HEK293T (cell line): ENCODE data around the gene ZNF93.
"Not testable (repeated sequence)": the region's sequence is repeated elsewhere in the genome, so short reads cannot be mapped to it uniquely, and the experiment has no call there.

Source experiments
- CTCF ChIA-PET: fragments of 350-600 bp; formaldehyde crosslinking; extraction: SDS; loops from one replicate; lab custom pipeline; 2021; ENCODE audit warnings: antibody characterized with exemption, inconsistent platforms; lab: Yijun Ruan, JAX
- POLR2A ChIA-PET: fragments of 350-600 bp; formaldehyde crosslinking; extraction: SDS; loops from one replicate; lab custom pipeline; 2020; ENCODE audit warnings: antibody characterized with exemption, inconsistent platforms; lab: Yijun Ruan, JAX
- DNase-seq: peaks from one replicate; pipeline ENCODE4 v3.0.0; 2012; ENCODE audit warnings: mixed read lengths; ENCODE audit errors: extremely low spot score
- ARNT ChIP-seq: fragments of 450-650 bp; IDR thresholded peaks from 2 replicates; pipeline ENCODE4 v1.6.1; 2017; ENCODE audit warnings: mild to moderate bottlenecking
- BHLHE40 ChIP-seq: fragments of 450-650 bp; IDR thresholded peaks from 2 replicates; pipeline ENCODE4 v1.6.1; 2016; ENCODE audit warnings: mild to moderate bottlenecking, moderate library complexity, borderline replicate concordance
- CTBP1 ChIP-seq: fragments of 450-650 bp; IDR thresholded peaks from 2 replicates; pipeline ENCODE4 v1.6.1; 2016; ENCODE audit warnings: borderline replicate concordance
- ELF4 ChIP-seq: fragments of 450-650 bp; IDR thresholded peaks from 2 replicates; pipeline ENCODE4 v1.6.1; 2017; ENCODE audit warnings: antibody characterized with exemption
- FOXA1 ChIP-seq: fragments of 450-650 bp; IDR thresholded peaks from 2 replicates; pipeline ENCODE4 v1.6.1; 2016; ENCODE audit warnings: mild to moderate bottlenecking
- FOXK2 ChIP-seq: fragments of 450-650 bp; IDR thresholded peaks from 2 replicates; pipeline ENCODE4 v1.6.1; 2016; ENCODE audit warnings: mild to moderate bottlenecking
- FOXM1 ChIP-seq: fragments of 450-650 bp; IDR thresholded peaks from 2 replicates; pipeline ENCODE4 v1.6.1; 2017; ENCODE audit warnings: mild to moderate bottlenecking, borderline replicate concordance
- HDGF ChIP-seq: fragments of 450-650 bp; IDR thresholded peaks from 2 replicates; pipeline ENCODE4 v1.6.1; 2017; ENCODE audit warnings: antibody characterized with exemption, borderline replicate concordance
- L3MBTL2 ChIP-seq: fragments of 450-650 bp; conservative IDR thresholded peaks from 2 replicates; pipeline ENCODE4 v1.6.1; 2016; ENCODE audit warnings: mild to moderate bottlenecking
- LEF1 ChIP-seq: fragments of 450-650 bp; IDR thresholded peaks from 2 replicates; pipeline ENCODE4 v1.6.1; 2017; ENCODE audit warnings: mild to moderate bottlenecking, borderline replicate concordance
- NFRKB ChIP-seq: fragments of 450-650 bp; IDR thresholded peaks from 2 replicates; pipeline ENCODE4 v1.6.1; 2016; ENCODE audit warnings: mild to moderate bottlenecking, moderate library complexity
- SP1 ChIP-seq: fragments of 450-650 bp; IDR thresholded peaks from 2 replicates; pipeline ENCODE4 v1.6.1; 2017
- SUZ12 ChIP-seq: fragments of 450-650 bp; IDR thresholded peaks from 2 replicates; pipeline ENCODE4 v1.6.1; 2016; ENCODE audit warnings: mild to moderate bottlenecking
- TARDBP ChIP-seq: fragments of 450-650 bp; IDR thresholded peaks from 2 replicates; pipeline ENCODE4 v1.6.1; 2016
- ZNF384 ChIP-seq: fragments of 450-650 bp; IDR thresholded peaks from 2 replicates; pipeline ENCODE4 v1.6.1; 2016
- TF ChIP-seq, protein P1 (sequence below): fragments of 450-650 bp; IDR thresholded peaks from 2 replicates; pipeline ENCODE4 v1.6.1; 2016

The ZNF93 gene

DNA sequence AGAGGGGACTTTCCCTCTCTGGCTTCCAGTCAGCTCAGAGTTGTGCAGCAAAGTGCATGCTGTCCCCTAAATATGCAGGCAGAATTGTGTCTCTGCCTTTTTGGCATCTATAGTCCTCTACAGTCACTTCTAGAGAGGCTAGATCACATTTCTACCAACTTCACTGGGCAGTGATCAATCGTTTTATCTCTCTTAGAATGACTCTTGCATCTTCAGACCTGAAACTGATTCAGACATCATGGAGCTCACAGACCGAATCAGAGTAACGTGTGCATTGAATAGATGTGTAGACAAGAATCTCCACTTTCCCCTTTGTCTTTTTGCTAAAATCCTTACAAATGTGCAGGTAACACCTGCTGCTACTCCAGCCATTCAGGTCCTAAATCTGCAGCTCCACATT lies 28.8 kb upstream of the ZNF93 start:
- CTCF ChIA-PET, result no interaction called here
- POLR2A ChIA-PET, result no interaction called here
- no peak for TF ChIP-seq SP1
- DNase-seq, result no peak

DNA sequence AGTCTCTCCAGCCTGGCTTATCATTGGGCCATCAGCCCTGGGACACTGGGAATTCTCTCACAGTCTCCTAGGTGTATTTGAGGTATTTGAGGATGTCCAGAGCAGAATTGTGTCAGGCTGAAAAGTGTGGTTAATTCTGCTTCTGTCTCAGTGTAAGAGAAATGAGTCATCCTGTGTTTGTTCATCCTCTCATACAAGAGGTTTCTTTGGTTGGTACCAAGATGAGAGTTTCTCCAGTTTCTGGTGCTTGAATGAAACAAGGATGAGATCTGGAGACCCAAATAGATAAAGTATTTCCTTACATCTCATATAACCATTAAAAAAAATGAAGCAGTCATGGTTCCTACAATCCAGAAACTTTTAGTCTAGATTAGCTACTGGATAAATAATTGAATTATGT lies 27.4 kb upstream of the ZNF93 start:
- no peak for DNase-seq
- POLR2A ChIA-PET, result no interaction called here
- CTCF ChIA-PET, result no interaction called here
- TF ChIP-seq ELF4, result no peak
- no peak for TF ChIP-seq NFRKB
- no peak for TF ChIP-seq SP1
- no peak for TF ChIP-seq LEF1

DNA sequence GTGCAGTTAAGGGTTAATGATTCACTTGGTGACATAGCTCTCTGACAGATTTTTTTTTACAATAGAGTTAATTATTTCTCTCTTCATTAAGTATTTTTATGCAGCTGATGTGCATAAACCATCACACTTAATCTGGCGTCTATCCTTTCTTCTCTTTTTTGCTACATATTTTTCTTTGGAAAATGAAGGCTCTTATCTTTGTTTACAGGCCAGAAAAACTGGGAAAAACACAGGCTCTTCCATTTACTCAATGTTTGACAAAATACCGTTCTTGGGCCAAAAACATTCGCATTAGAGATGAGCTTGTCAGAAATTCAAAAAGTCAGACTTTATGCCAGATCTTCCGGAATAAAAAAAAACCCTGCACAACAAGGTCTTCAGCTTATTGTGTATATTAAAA lies 23.0 kb upstream of the ZNF93 start:
- ChIA-PET CTCF (no interaction called here), POLR2A (no interaction called here)
- no peak for DNase-seq
- TF ChIP-seq NFRKB, result no peak

DNA sequence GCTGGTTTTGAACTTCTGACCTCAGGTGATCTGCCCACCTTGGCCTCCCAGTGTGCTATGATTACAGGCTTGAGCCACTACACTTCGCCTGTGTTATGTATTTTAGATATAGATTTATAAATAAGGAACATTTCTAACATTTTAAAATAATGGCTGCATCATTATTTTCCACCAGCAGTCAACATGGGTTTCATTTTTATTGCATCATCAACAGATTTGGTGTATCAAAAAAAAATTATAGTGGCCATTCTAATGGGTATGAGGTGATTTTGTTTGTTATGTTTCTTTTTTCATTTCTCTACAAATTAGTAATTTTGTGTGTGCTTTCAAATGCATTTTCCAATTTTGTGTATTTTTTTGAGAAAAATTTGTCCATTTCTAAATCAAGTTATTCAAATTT lies 16.2 kb upstream of the ZNF93 start:
- POLR2A ChIA-PET, result no interaction called here
- no peak for DNase-seq
- CTCF ChIA-PET, result no interaction called here
- TF ChIP-seq ARNT, result no peak
- no peak for TF ChIP-seq FOXA1
- no peak for TF ChIP-seq BHLHE40
- no peak for TF ChIP-seq HDGF
- no peak for TF ChIP-seq FOXM1
- TF ChIP-seq TARDBP, result no peak
- no peak for TF ChIP-seq FOXK2
- no peak for TF ChIP-seq LEF1
- no peak for TF ChIP-seq SUZ12
- TF ChIP-seq ZNF384, result no peak
- TF ChIP-seq SP1, result no peak
- no peak for TF ChIP-seq L3MBTL2
- TF ChIP-seq, protein P1, sequence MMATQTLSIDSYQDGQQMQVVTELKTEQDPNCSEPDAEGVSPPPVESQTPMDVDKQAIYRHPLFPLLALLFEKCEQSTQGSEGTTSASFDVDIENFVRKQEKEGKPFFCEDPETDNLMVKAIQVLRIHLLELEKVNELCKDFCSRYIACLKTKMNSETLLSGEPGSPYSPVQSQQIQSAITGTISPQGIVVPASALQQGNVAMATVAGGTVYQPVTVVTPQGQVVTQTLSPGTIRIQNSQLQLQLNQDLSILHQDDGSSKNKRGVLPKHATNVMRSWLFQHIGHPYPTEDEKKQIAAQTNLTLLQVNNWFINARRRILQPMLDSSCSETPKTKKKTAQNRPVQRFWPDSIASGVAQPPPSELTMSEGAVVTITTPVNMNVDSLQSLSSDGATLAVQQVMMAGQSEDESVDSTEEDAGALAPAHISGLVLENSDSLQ, result no peak

DNA sequence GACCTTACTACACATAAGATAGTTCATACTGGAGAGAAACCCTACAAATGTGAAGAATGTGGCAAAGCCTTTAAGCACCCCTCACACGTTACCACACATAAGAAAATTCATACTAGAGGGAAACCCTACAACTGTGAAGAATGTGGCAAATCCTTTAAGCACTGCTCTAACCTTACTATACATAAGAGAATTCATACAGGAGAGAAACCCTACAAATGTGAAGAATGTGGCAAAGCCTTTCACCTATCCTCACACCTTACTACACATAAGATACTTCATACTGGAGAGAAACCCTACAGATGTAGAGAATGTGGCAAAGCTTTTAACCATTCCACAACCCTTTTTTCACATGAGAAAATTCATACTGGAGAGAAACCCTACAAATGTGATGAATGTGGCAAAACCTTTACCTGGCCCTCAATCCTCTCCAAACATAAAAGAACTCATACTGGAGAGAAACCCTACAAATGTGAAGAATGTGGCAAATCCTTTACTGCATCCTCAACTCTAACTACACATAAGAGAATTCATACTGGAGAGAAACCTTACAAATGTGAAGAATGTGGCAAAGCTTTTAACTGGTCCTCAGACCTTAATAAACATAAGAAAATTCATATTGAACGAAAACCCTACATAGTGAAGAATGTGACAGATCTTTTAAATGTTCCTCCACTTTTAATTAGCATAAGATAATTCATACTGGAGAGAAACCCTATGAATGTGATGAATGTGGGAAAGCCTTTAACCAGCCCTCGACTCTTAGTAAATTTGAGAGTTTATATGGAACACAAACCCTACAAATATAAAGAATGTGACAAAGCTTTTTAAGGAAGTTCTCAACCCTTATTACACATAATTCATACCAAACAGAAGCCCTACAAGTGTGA lies 8.4 kb upstream of the ZNF93 start:
- POLR2A ChIA-PET, DNase-seq, CTCF ChIA-PET: not testable (repeated sequence)

DNA sequence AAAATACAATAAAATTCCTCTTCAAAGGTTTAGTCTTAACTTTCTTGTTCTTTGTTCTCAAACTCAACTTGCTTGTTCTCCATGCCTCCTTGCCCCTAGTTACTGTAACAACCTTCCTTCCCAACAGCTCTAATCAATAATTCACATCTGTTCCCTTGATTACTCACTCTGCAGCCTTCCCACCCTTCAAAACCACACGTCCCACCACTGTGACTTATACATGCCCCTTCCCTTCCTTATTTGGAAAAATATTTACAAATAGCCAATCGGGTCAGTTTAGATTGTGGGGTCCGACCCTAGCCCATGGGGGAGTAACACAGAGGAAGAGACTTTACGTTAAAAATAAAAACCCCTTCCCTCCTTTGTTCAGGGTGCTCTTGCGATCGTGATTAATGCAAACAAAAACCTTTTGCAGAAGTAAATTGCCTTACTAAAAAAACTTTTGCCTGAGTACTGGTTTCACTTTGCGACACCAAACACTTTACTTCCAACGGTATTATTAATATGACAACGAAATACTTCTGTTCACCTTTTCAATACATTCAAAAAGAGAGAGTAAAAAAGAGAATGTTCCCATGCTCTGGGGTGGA lies 512 bp upstream of the ZNF93 start:
- CTCF ChIA-PET, result no interaction called here
- POLR2A ChIA-PET, result no interaction called here
- TF ChIP-seq CTBP1 (no peak), NFRKB (no peak), SUZ12 (no peak), BHLHE40 (no peak)
- TF ChIP-seq, protein P1, result no peak
- DNase-seq, result no peak

DNA sequence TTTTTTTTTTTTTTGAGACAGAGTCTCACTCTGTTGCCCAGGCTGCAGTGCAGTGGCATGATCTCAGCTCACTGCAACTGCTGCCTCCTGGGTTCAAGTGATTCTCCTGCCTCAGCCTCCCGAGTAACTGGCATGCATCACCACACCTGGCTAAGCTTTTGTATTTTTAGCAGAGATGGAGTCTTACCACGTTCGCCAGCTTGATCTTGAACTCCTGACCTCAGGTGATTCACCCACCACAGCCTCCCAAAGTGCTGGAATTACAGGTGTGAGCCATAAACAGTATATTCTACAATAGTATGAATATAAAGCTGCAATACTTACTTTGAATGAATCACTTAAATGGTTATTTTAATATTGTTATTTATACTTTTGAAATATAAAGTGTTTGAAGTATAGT lies 6.8 kb downstream of the ZNF93 start:
- DNase-seq, POLR2A ChIA-PET, CTCF ChIA-PET: not testable (repeated sequence)

DNA sequence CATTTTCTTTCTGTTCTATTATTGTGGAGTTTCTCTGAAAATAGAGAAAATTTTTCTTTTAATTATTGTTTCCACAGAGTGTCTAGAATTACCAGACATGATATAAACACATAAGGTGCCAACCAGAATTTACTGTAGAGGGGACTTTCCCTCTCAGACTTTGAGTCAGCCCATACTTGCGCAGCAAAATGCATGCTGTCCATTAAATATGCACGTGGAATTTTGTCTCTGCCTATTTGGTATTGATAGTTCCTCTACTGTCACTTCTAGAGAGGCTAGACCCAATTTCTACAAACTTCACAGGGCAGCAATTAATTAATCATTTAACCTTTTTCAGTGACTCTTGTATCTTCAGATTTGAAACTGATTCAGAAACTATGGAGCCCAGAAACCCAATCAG lies 8.9 kb downstream of the ZNF93 start:
- DNase-seq, result no peak
- TF ChIP-seq HDGF, result no peak
- CTCF ChIA-PET, result no interaction called here
- POLR2A ChIA-PET, result no interaction called here

DNA sequence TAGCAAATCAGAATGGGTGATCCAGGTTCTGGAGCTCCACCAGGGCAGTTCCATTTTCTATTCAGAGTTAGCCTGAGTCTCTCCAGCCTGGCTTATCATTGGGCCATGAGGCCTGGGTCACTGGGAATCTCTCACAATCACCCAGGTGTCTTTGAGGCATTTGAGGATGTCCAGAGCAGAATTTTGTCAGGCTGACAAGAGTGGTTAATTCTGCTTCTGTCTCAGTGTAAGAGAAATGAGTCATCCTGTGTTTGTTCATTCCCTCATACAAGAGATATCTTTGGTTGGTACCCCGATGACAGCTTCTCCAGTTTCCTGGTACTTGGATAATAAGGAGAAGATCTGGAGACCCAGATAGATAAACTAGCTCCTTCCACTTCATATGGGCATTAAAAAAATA lies 10.4 kb downstream of the ZNF93 start:
- POLR2A ChIA-PET, result no interaction called here

More for the DNA sequence above, 10.4 kb downstream of the ZNF93 start:
- DNase-seq, result no peak
- TF ChIP-seq NFRKB, result no peak
- CTCF ChIA-PET, result no interaction called here
